ENCODE data around the gene GPM6B. TPM values are rescaled to one million over a fixed set of nuclear protein-coding genes. Genes with fewer than 3 reads are reported as not detected.

Gene GPM6B
- total and polyA plus RNA-seq, 3 experiments from 2014 or later: 0.30 TPM; not detected in 2

- DNase-seq: no peak
- Mint-ChIP-seq H3K4me3 (no peak overlapping the region), H3K4me1 (no peaks in the 10 kb centered on the region), H3K9me3 (no peaks in the 10 kb centered on the region), H3K27me3 (peaks cover 8 to 20% of the 10 kb centered on the region in 2 donors), H3K27ac (no peak overlapping the region), H3K36me3 (peaks cover 0 to 3% (median 0%) of the 10 kb centered on the region in 3 donors)
- ChIA-PET CTCF (no interaction called here), POLR2A (no interaction called here)
- Histone ChIP-seq H3K27ac (ENCODE audit: low read depth, low read length) (no peak overlapping the region), H3K36me3 (ENCODE audit: insufficient read depth, low read length) (no peaks in the 10 kb centered on the region), H3K27me3 (ENCODE audit: insufficient read depth, low read length, poor library complexity, severe bottlenecking) (no peaks in the 10 kb centered on the region), H3K4me1 (ENCODE audit: insufficient read depth, low read length) (no peaks in the 10 kb centered on the region), H3K9me3 (ENCODE audit: low read length) (no peaks in the 10 kb centered on the region), H3K4me3 (ENCODE audit: low read length) (no peak overlapping the region)
These were observed 11.5 kb upstream of the GPM6B start for GRCh38 chrX:13828392-13828791.

- H3K4me3 Mint-ChIP-seq: no peak overlapping the region
- Histone ChIP-seq H3K27me3 (ENCODE audit: insufficient read depth, low read length, poor library complexity, severe bottlenecking) (no peaks in the 10 kb centered on the region), H3K36me3 (ENCODE audit: insufficient read depth, low read length) (no peaks in the 10 kb centered on the region), H3K4me3 (ENCODE audit: low read length) (no peak overlapping the region), H3K4me1 (ENCODE audit: insufficient read depth, low read length) (no peaks in the 10 kb centered on the region), H3K9me3 (ENCODE audit: low read length) (no peaks in the 10 kb centered on the region), H3K27ac (ENCODE audit: low read depth, low read length) (no peak overlapping the region)
- no peak overlapping the region for H3K27ac Mint-ChIP-seq
- no peaks in the 10 kb centered on the region for H3K9me3 Mint-ChIP-seq
- ChIA-PET POLR2A (no interaction called here), CTCF (no interaction called here)
- H3K36me3 Mint-ChIP-seq: peaks cover 0 to 3% (median 0%) of the 10 kb centered on the region in 3 donors
- no peaks in the 10 kb centered on the region for H3K4me1 Mint-ChIP-seq
- peaks cover 8 to 21% of the 10 kb centered on the region in 2 donors for H3K27me3 Mint-ChIP-seq
- DNase-seq: no peak
These were observed 10.6 kb upstream of the GPM6B start for GRCh38 chrX:13827298-13828090.

GRCh38 chrX:13826770-13827169 is 9.9 kb upstream of the GPM6B start:
- Histone ChIP-seq H3K4me1 (ENCODE audit: insufficient read depth, low read length) (no peaks in the 10 kb centered on the region), H3K4me3 (ENCODE audit: low read length) (no peak overlapping the region), H3K27me3 (ENCODE audit: insufficient read depth, low read length, poor library complexity, severe bottlenecking) (no peaks in the 10 kb centered on the region), H3K9me3 (ENCODE audit: low read length) (no peaks in the 10 kb centered on the region), H3K27ac (ENCODE audit: low read depth, low read length) (no peak overlapping the region), H3K36me3 (ENCODE audit: insufficient read depth, low read length) (no peaks in the 10 kb centered on the region)
- Mint-ChIP-seq H3K27ac (no peak overlapping the region), H3K36me3 (peaks cover 0 to 3% (median 0%) of the 10 kb centered on the region in 3 donors), H3K4me3 (no peak overlapping the region), H3K4me1 (no peaks in the 10 kb centered on the region), H3K9me3 (no peaks in the 10 kb centered on the region), H3K27me3 (peaks cover 8 to 25% of the 10 kb centered on the region in 2 donors)
- CTCF ChIA-PET: no interaction called here
- no peak for DNase-seq
- POLR2A ChIA-PET: no interaction called here

GRCh38 chrX:13825178-13825762 is 8.4 kb upstream of the GPM6B start:
- H3K27ac ChIP-seq (ENCODE audit: low read depth, low read length): no peak overlapping the region
- Mint-ChIP-seq H3K27ac (no peak overlapping the region), H3K9me3 (no peaks in the 10 kb centered on the region), H3K27me3 (peaks cover 8 to 25% of the 10 kb centered on the region in 2 donors), H3K4me3 (no peak overlapping the region), H3K4me1 (no peaks in the 10 kb centered on the region), H3K36me3 (peaks cover 0 to 3% (median 0%) of the 10 kb centered on the region in 3 donors)
- no peak for DNase-seq
- H3K27me3 ChIP-seq (ENCODE audit: insufficient read depth, low read length, poor library complexity, severe bottlenecking): no peaks in the 10 kb centered on the region
- ChIA-PET POLR2A (no interaction called here), CTCF (no interaction called here)
- H3K4me1 ChIP-seq (ENCODE audit: insufficient read depth, low read length): no peaks in the 10 kb centered on the region
- no peaks in the 10 kb centered on the region for H3K36me3 ChIP-seq (ENCODE audit: insufficient read depth, low read length)
- no peaks in the 10 kb centered on the region for H3K9me3 ChIP-seq (ENCODE audit: low read length)
- H3K4me3 ChIP-seq (ENCODE audit: low read length): no peak overlapping the region

- no peak for DNase-seq
- ChIA-PET CTCF (no interaction called here), POLR2A (no interaction called here)
- Histone ChIP-seq H3K4me1 (ENCODE audit: insufficient read depth, low read length) (no peaks in the 10 kb centered on the region), H3K4me3 (ENCODE audit: low read length) (no peak overlapping the region), H3K9me3 (ENCODE audit: low read length) (no peaks in the 10 kb centered on the region), H3K27me3 (ENCODE audit: insufficient read depth, low read length, poor library complexity, severe bottlenecking) (no peaks in the 10 kb centered on the region), H3K27ac (ENCODE audit: low read depth, low read length) (no peak overlapping the region), H3K36me3 (ENCODE audit: insufficient read depth, low read length) (no peaks in the 10 kb centered on the region)
- H3K36me3 Mint-ChIP-seq: peaks cover 0 to 3% (median 0%) of the 10 kb centered on the region in 3 donors
- peaks cover 11 to 26% of the 10 kb centered on the region in 2 donors for H3K27me3 Mint-ChIP-seq
- no peak overlapping the region for H3K4me3 Mint-ChIP-seq
- no peaks in the 10 kb centered on the region for H3K9me3 Mint-ChIP-seq
- H3K4me1 Mint-ChIP-seq: no peaks in the 10 kb centered on the region
- H3K27ac Mint-ChIP-seq: no peak overlapping the region
These were observed 7.9 kb upstream of the GPM6B start for GRCh38 chrX:13824746-13825145.

GRCh38 chrX:13821738-13822137 is 4.8 kb upstream of the GPM6B start:
- Mint-ChIP-seq H3K4me3 (no peak overlapping the region), H3K9me3 (no peaks in the 10 kb centered on the region), H3K36me3 (no peaks in the 10 kb centered on the region), H3K27ac (no peak overlapping the region), H3K27me3 (peaks cover 16 to 21% of the 10 kb centered on the region in 2 donors), H3K4me1 (no peaks in the 10 kb centered on the region)
- H3K4me1 ChIP-seq (ENCODE audit: insufficient read depth, low read length): no peaks in the 10 kb centered on the region
- POLR2A ChIA-PET: no interaction called here
- no peaks in the 10 kb centered on the region for H3K36me3 ChIP-seq (ENCODE audit: insufficient read depth, low read length)
- no peaks in the 10 kb centered on the region for H3K27me3 ChIP-seq (ENCODE audit: insufficient read depth, low read length, poor library complexity, severe bottlenecking)
- no peak overlapping the region for H3K4me3 ChIP-seq (ENCODE audit: low read length)
- CTCF ChIA-PET: no interaction called here
- H3K9me3 ChIP-seq (ENCODE audit: low read length): no peaks in the 10 kb centered on the region
- DNase-seq: no peak
- H3K27ac ChIP-seq (ENCODE audit: low read depth, low read length): no peak overlapping the region

GRCh38 chrX:13816176-13816575 is 717 bp downstream of the GPM6B start:
- no peak overlapping the region for H3K4me3 Mint-ChIP-seq
- Histone ChIP-seq H3K27ac (ENCODE audit: low read depth, low read length) (no peak overlapping the region), H3K4me1 (ENCODE audit: insufficient read depth, low read length) (no peaks in the 10 kb centered on the region), H3K9me3 (ENCODE audit: low read length) (no peaks in the 10 kb centered on the region), H3K36me3 (ENCODE audit: insufficient read depth, low read length) (no peaks in the 10 kb centered on the region), H3K27me3 (ENCODE audit: insufficient read depth, low read length, poor library complexity, severe bottlenecking) (no peaks in the 10 kb centered on the region), H3K4me3 (ENCODE audit: low read length) (no peak overlapping the region)
- peaks cover 14 to 30% of the 10 kb centered on the region in 2 donors for H3K27me3 Mint-ChIP-seq
- H3K9me3 Mint-ChIP-seq: no peaks in the 10 kb centered on the region
- CTCF ChIA-PET: no interaction called here
- no peaks in the 10 kb centered on the region for H3K4me1 Mint-ChIP-seq
- no peaks in the 10 kb centered on the region for H3K36me3 Mint-ChIP-seq
- POLR2A ChIA-PET: no interaction called here
- H3K27ac Mint-ChIP-seq: no peak overlapping the region
- DNase-seq: no peak

- no peaks in the 10 kb centered on the region for H3K9me3 Mint-ChIP-seq
- DNase-seq: no peak
- Histone ChIP-seq H3K4me3 (ENCODE audit: low read length) (no peak overlapping the region), H3K27ac (ENCODE audit: low read depth, low read length) (no peak overlapping the region), H3K4me1 (ENCODE audit: insufficient read depth, low read length) (no peaks in the 10 kb centered on the region), H3K9me3 (ENCODE audit: low read length) (no peaks in the 10 kb centered on the region), H3K36me3 (ENCODE audit: insufficient read depth, low read length) (no peaks in the 10 kb centered on the region), H3K27me3 (ENCODE audit: insufficient read depth, low read length, poor library complexity, severe bottlenecking) (no peaks in the 10 kb centered on the region)
- ChIA-PET POLR2A (no interaction called here), CTCF (no interaction called here)
- H3K27ac Mint-ChIP-seq: no peak overlapping the region
- no peak overlapping the region for H3K4me3 Mint-ChIP-seq
- no peaks in the 10 kb centered on the region for H3K4me1 Mint-ChIP-seq
- peaks cover 14 to 30% of the 10 kb centered on the region in 2 donors for H3K27me3 Mint-ChIP-seq
- no peaks in the 10 kb centered on the region for H3K36me3 Mint-ChIP-seq
These were observed 1.2 kb downstream of the GPM6B start for GRCh38 chrX:13815664-13816063.

All from CD8-positive, alpha-beta memory T cell (primary cell).